Neural progenitor cell (in vitro differentiated cells): ENCODE data around the gene ENTPD7.
A peak's percentile ranks its signal among the peaks of the same experiment; 100 is the strongest.

ENCODE experiments used
- EZH2 ChIP-seq: fragments of 200-600 bp; sonication (generic); IDR thresholded peaks from 2 replicates; pipeline ENCODE4 v1.6.1; 2017; ENCODE audit warnings: antibody characterized with exemption, mild to moderate bottlenecking, moderate library complexity
- EZH2phosphoT487 ChIP-seq: fragments of 200-600 bp; sonication (generic); IDR thresholded peaks from 2 replicates; pipeline ENCODE4 v1.6.1; 2017; ENCODE audit warnings: antibody characterized with exemption
- TF ChIP-seq, protein P1 (sequence below): fragments of 200-600 bp; sonication (generic); IDR thresholded peaks from 2 replicates; pipeline ENCODE4 v1.5.1; 2017; ENCODE audit warnings: antibody characterized with exemption, mild to moderate bottlenecking

DNA sequence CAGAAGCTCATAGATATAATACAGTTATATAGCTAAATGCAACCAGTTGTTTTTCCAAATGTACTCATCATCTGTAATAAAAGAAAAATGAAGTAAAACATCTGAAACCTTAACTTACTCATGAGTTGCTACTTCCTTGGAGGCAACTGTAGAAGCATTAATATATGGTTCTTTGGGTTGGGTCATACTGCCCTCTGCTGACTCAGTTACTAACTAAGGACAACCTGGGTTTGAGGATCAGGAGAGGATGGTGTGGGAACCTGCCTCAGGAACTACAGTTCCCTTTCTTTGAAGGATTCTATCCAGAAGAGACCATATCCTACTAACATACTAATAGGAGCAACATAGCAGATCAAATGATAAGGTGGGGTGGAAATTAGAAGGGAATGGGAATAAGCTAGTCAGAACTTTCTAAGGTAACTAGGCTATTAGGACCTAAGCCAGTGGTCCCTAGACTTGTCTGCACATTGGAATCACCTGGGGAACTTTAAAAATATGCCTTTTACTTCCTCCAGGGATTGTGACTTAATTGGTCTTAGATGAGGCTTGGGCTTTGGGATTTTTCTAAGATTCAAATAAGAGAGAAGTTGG is 51.9 kb downstream of the ENTPD7 start:
- TF ChIP-seq, protein P1, sequence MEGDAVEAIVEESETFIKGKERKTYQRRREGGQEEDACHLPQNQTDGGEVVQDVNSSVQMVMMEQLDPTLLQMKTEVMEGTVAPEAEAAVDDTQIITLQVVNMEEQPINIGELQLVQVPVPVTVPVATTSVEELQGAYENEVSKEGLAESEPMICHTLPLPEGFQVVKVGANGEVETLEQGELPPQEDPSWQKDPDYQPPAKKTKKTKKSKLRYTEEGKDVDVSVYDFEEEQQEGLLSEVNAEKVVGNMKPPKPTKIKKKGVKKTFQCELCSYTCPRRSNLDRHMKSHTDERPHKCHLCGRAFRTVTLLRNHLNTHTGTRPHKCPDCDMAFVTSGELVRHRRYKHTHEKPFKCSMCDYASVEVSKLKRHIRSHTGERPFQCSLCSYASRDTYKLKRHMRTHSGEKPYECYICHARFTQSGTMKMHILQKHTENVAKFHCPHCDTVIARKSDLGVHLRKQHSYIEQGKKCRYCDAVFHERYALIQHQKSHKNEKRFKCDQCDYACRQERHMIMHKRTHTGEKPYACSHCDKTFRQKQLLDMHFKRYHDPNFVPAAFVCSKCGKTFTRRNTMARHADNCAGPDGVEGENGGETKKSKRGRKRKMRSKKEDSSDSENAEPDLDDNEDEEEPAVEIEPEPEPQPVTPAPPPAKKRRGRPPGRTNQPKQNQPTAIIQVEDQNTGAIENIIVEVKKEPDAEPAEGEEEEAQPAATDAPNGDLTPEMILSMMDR, result peak; percentile 62
- TF ChIP-seq EZH2 (no peak), EZH2phosphoT487 (no peak)
